ENCODE measurements around the gene PHTF2. TPM values are rescaled to one million over a fixed set of nuclear protein-coding genes. Genes with fewer than 3 reads are reported as not detected.

PHTF2 gene
- total and polyA plus RNA-seq, 2 donors (not counting 3 experiments of a cell fraction or from before 2014, with no cell fraction given), result 13.3 to 21.4 TPM

DNA sequence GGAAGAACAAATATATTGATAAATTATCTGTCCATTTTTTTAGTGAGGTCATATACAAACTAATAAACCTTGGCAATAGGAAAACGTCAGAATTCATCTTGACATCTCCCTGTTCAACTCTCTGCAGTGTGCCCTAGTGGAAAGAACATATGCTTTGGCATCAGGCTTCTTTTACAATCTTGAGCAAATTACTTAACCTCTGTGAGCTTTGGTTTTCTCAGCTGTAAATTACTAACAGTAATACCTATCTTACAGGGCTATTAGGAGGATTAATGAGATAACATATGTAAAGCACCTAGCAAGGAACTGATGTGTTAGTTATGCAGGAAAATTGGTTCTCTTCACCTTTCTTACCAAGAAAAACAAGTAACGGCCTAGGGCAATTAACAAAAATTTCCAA lies 161.8 kb downstream of the PHTF2 start:
- Histone ChIP-seq H3K9me1 (replicated peaks; ENCODE audit: control insufficient read depth, extremely low read depth, insufficient read depth, low read length) (no peaks in the 10 kb centered on the region), H3K27ac (ENCODE audit: insufficient read depth, low read depth, low read length) (no peak overlapping the region), H3K36me3 (ENCODE audit: control insufficient read depth in 2 of 2, extremely low read depth in 1 of 2, insufficient read depth in 2 of 2, low read length in 2 of 2) (no peaks in the 10 kb centered on the region), H3K4me1 (ENCODE audit: control insufficient read depth, extremely low read depth, insufficient read depth, low read length) (no peaks in the 10 kb centered on the region), H3K9me3 (replicated peaks; ENCODE audit: control insufficient read depth, insufficient read depth, low read length) (no peaks in the 10 kb centered on the region), H3K79me2 (ENCODE audit: control insufficient read depth, insufficient read depth, low read length) (no peaks in the 10 kb centered on the region), H2AFZ (ENCODE audit: low read depth, low read length) (no peak overlapping the region), H3K27me3 (ENCODE audit: control insufficient read depth in 2 of 2, insufficient read depth in 2 of 2, low read length in 2 of 2) (no peaks in the 10 kb centered on the region), H4K20me1 (replicated peaks; ENCODE audit: control insufficient read depth, extremely low read depth, insufficient read depth, low read length) (no peaks in the 10 kb centered on the region), H3K4me3 (replicated peaks in 1 of 3; ENCODE audit: insufficient read depth in 1 of 3, low read depth in 1 of 3, low read length in 3 of 3) (no peak overlapping the region), H3K4me2 (ENCODE audit: insufficient read depth, low read length) (no peak overlapping the region), H3K9ac (replicated peaks; ENCODE audit: extremely low read depth, insufficient read depth, low read length) (no peak overlapping the region)
- intact Hi-C loops (cut with micrococcal nuclease), result no loop called here
- CTCF ChIA-PET, result interaction anchor here (0.7 to 1.2 kb wide), 2 partner anchors 14 to 20 kb away, joined by 3 to 4 read pairs; no protein-coding TSS in a partner anchor
- DNase-seq (ENCODE audit: low read depth, low spot score), result no peak
- dilution Hi-C loops (cut with MboI; ENCODE audit: extremely low pct_ligation_motif_present, low sequenced_read_pairs), result no loop called here
- no peak for FAIRE-seq
- TF ChIP-seq FOS (IDR thresholded peaks at IDR 0.05; ENCODE audit: borderline replicate concordance, insufficient read depth, low read length) (no peak), POLR2AphosphoS5 (IDR thresholded peaks at IDR 0.05; ENCODE audit: insufficient read depth, low read depth, low read length) (no peak), GATA2 (IDR thresholded peaks at IDR 0.05; ENCODE audit: insufficient read depth, insufficient read length, low read depth, low read length) (no peak), MYC (IDR thresholded peaks at IDR 0.05; ENCODE audit: low read depth, low read length) (no peak), JUN (IDR thresholded peaks at IDR 0.05; ENCODE audit: borderline replicate concordance, insufficient read depth, insufficient read length, low read depth) (no peak), EZH2 (IDR thresholded peaks at IDR 0.05; ENCODE audit: borderline replicate concordance, low read depth, low read length, severe bottlenecking) (no peak), POLR2A (IDR thresholded peaks at IDR 0.05; ENCODE audit: low read depth, low read length) (no peak)
- TF ChIP-seq, protein P1, sequence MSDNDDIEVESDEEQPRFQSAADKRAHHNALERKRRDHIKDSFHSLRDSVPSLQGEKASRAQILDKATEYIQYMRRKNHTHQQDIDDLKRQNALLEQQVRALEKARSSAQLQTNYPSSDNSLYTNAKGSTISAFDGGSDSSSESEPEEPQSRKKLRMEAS (IDR thresholded peaks at IDR 0.05; ENCODE audit: insufficient read depth, insufficient read length), result no peak
- TF ChIP-seq, protein P2, sequence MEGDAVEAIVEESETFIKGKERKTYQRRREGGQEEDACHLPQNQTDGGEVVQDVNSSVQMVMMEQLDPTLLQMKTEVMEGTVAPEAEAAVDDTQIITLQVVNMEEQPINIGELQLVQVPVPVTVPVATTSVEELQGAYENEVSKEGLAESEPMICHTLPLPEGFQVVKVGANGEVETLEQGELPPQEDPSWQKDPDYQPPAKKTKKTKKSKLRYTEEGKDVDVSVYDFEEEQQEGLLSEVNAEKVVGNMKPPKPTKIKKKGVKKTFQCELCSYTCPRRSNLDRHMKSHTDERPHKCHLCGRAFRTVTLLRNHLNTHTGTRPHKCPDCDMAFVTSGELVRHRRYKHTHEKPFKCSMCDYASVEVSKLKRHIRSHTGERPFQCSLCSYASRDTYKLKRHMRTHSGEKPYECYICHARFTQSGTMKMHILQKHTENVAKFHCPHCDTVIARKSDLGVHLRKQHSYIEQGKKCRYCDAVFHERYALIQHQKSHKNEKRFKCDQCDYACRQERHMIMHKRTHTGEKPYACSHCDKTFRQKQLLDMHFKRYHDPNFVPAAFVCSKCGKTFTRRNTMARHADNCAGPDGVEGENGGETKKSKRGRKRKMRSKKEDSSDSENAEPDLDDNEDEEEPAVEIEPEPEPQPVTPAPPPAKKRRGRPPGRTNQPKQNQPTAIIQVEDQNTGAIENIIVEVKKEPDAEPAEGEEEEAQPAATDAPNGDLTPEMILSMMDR (IDR thresholded peaks at IDR 0.05; ENCODE audit: extremely low read depth in 1 of 2, insufficient read depth in 1 of 2, low read depth in 1 of 2, low read length in 2 of 2), result no peak
- POLR2A ChIA-PET, result no interaction called here
- no TSS peak for BruUV-seq (replicated peaks)
